GM12878 (cell line): ENCODE data around the gene TFCP2. TPM values are rescaled to one million over a fixed set of nuclear protein-coding genes. Genes with fewer than 3 reads are reported as not detected.

Source experiments
- ATAC-seq: fragments of 200-7000 bp; cut with Tn5 transposase; 3 replicates; pipeline ENCODE4 v1.9.1; 2020; ENCODE audit warnings: mild to moderate bottlenecking, moderate library complexity
- BruUV-seq: library from RNA; stranded (reverse); fragments of 400-500 nt; replicated peaks from 2 replicates; lab custom pipeline; 2021; lab: Mats Ljungman, UMichigan
- CTCF ChIA-PET: fragments of 300-600 bp; sonication (Branson Sonifier 250); formaldehyde crosslinking; extraction: SDS; loops from one replicate; lab custom pipeline; 2021; ENCODE audit warnings: inconsistent platforms; lab: Yijun Ruan, JAX
- POLR2A ChIA-PET: fragments of 350-600 bp; formaldehyde crosslinking; extraction: SDS; loops from one replicate; lab custom pipeline; 2021; ENCODE audit warnings: inconsistent platforms; lab: Charles Lee
- RAD21 ChIA-PET: fragments of 300-600 bp; sonication (Branson Sonifier 250); formaldehyde crosslinking; loops from one replicate; lab custom pipeline; 2023; ENCODE audit warnings: antibody characterized with exemption; ENCODE audit not compliant: unreplicated experiment; lab: Charles Lee
- SMC1A ChIA-PET: fragments of 300-600 bp; sonication (Branson Sonifier 250); formaldehyde crosslinking; loops from one replicate; lab custom pipeline; 2023; ENCODE audit not compliant: unreplicated experiment, uncharacterized antibody; lab: Charles Lee
- DNase-seq: peaks from one replicate; pipeline ENCODE4 v3.0.0-alpha.2; 2011; ENCODE audit warnings: low read depth, low spot score
- FAIRE-seq: peaks from 3 replicates; lab custom pipeline; 2011; peaks lifted over from hg19 to GRCh38; lab: Jason Lieb, UNC
- H2AFZ ChIP-seq: 2 replicates; pipeline ENCODE4 v1.6.0; 2011; ENCODE audit warnings: low read depth, low read length, control low read depth; ENCODE audit not compliant: control insufficient read depth
- H3K27ac ChIP-seq: 2 replicates; pipeline ENCODE4 v1.5.1; 2011; ENCODE audit warnings: control low read depth; ENCODE audit not compliant: control insufficient read depth, insufficient read depth
- H3K27me3 ChIP-seq, 2 experiments: replicated peaks in 1 of 2; 2 replicates each; pipeline versions ENCODE4 v1.6.0 to v1.6.1; 2011; ENCODE audit warnings: low read length in 1 of 2; ENCODE audit not compliant: control insufficient read depth in 2 of 2, insufficient read depth in 2 of 2
- H3K36me3 ChIP-seq, 2 experiments: 2 replicates each; pipeline ENCODE4 v1.5.1; 2011; ENCODE audit warnings: low read length in 1 of 2; ENCODE audit not compliant: control insufficient read depth in 2 of 2, insufficient read depth in 2 of 2
- H3K4me1 ChIP-seq: 2 replicates; pipeline ENCODE4 v1.6.1; 2011; ENCODE audit warnings: mild to moderate bottlenecking, low read length, moderate library complexity, mixed read lengths; ENCODE audit not compliant: control insufficient read depth, insufficient read depth
- H3K4me2 ChIP-seq: 2 replicates; pipeline ENCODE4 v1.6.0; 2011; ENCODE audit warnings: control low read depth; ENCODE audit not compliant: control insufficient read depth, insufficient read depth
- H3K4me3 ChIP-seq: fragments of 200-600 bp; sonication (generic); 2 replicates; pipeline ENCODE4 v1.5.1; 2016
- H3K79me2 ChIP-seq: 2 replicates; pipeline ENCODE4 v1.6.0; 2011; ENCODE audit warnings: low read length; ENCODE audit not compliant: control insufficient read depth, insufficient read depth
- H3K9ac ChIP-seq: 2 replicates; pipeline ENCODE4 v1.8.0; 2011; ENCODE audit warnings: low read length, control low read depth, mixed read lengths; ENCODE audit not compliant: control insufficient read depth, insufficient read depth
- H3K9me3 ChIP-seq: replicated peaks from 3 replicates; pipeline ENCODE4 v1.5.1; 2011; ENCODE audit warnings: mild to moderate bottlenecking, low read length; ENCODE audit not compliant: control insufficient read depth, insufficient read depth
- H4K20me1 ChIP-seq: 2 replicates; pipeline ENCODE4 v1.6.0; 2011; ENCODE audit not compliant: control insufficient read depth, insufficient read depth
- BCL11A ChIP-seq: IDR thresholded peaks from 2 replicates; pipeline ENCODE4 v1.6.1; 2011; ENCODE audit warnings: low read depth, low read length
- E2F4 ChIP-seq: IDR thresholded peaks from 2 replicates; pipeline ENCODE4 v1.6.1; 2012; ENCODE audit warnings: low read depth, low read length, improper control_type of control experiment
- HDAC6 ChIP-seq: fragments of 200-600 bp; sonication (generic); IDR thresholded peaks from one replicate; pipeline ENCODE4 v1.8.0; 2017; ENCODE audit warnings: antibody characterized with exemption; ENCODE audit not compliant: unreplicated experiment
- NR2C1 ChIP-seq: fragments of 450-650 bp; IDR thresholded peaks from 2 replicates; pipeline ENCODE4 v1.6.1; 2017; ENCODE audit warnings: antibody characterized with exemption, mild to moderate bottlenecking, moderate library complexity
- RAD21 ChIP-seq: IDR thresholded peaks from 2 replicates; pipeline ENCODE4 v1.6.1; 2011; ENCODE audit warnings: mild to moderate bottlenecking, low read depth, low read length, moderate library complexity; ENCODE audit not compliant: insufficient read depth
- SIX5 ChIP-seq: IDR thresholded peaks from 2 replicates; pipeline ENCODE4 v1.6.1; 2011; ENCODE audit warnings: mild to moderate bottlenecking, low read depth, low read length, moderate library complexity; ENCODE audit not compliant: severe bottlenecking
- SP1 ChIP-seq: IDR thresholded peaks from one replicate; pipeline ENCODE4 v1.6.1; 2011; ENCODE audit warnings: low read depth, low read length
- TAF1 ChIP-seq: IDR thresholded peaks from 2 replicates; pipeline ENCODE4 v1.6.1; 2011; ENCODE audit warnings: mild to moderate bottlenecking, low read depth, low read length, borderline replicate concordance
- TCF7 ChIP-seq: IDR thresholded peaks from 2 replicates; pipeline ENCODE4 v1.6.1; 2014; ENCODE audit warnings: antibody characterized with exemption, borderline replicate concordance
- ZNF217 ChIP-seq: fragments of 450-650 bp; IDR thresholded peaks from 2 replicates; pipeline ENCODE4 v1.6.1; 2017; ENCODE audit warnings: antibody characterized with exemption, mild to moderate bottlenecking
- ZNF622 ChIP-seq: fragments of 450-650 bp; IDR thresholded peaks from 2 replicates; pipeline ENCODE4 v1.6.1; 2017; ENCODE audit warnings: mild to moderate bottlenecking, inconsistent platforms
- WGBS: methylation state at CpG from one replicate; pipeline ENCODE4 v1.1.6; 2016; ENCODE audit warnings: low lambda C conversion rate; ENCODE audit not compliant: insufficient replicate concordance, insufficient coverage; ENCODE audit errors: missing lambda C conversion rate; 5-methylcytosine and 5-hydroxymethylcytosine counted together
- in situ Hi-C: fragments of 300-500 bp; cut with MboI; formaldehyde crosslinking; loops from 9 replicates; pipeline ENCODE4 v1.14.3; 2018; ENCODE audit warnings: mixed read lengths
- intact Hi-C: fragments of 100-400 bp; cut with micrococcal nuclease; formaldehyde crosslinking; loops from one replicate; pipeline ENCODE4 v1.14.2; 2022; ENCODE audit not compliant: unreplicated experiment
- polyA plus RNA-seq, 11 experiments: library from polyadenylated mRNA; depleted of rRNA in 4 of 11; unstranded in 6 of 11; stranded (reverse) in 5 of 11; fragments of >200 nt; fragmentation: Nextera tagmentation in 4 of 11; fragmentation: Illumina TruSeq in 1 of 11; extraction: Ambion mirVana in 4 of 11; extraction: Trizol in 1 of 11; gene quantifications; 1 replicate in 1 of 11; 2 replicates in 10 of 11; pipeline versions ENCODE4 v1.2.1 to v1.2.3, GENCODE V29; 2011 to 2016; ENCODE audit warnings: inconsistent platforms in 2 of 11, missing spikeins in 2 of 11, low read depth in 1 of 11
- total RNA-seq, 4 experiments: library from RNA; depleted of rRNA in 3 of 4; stranded (reverse); fragments of >200 nt in 3 of 4; fragmentation: Illumina TruSeq in 1 of 4; extraction: Trizol in 1 of 4; gene quantifications; 2 replicates each; pipeline versions ENCODE4 v1.2.1 to v1.2.3, GENCODE V29; 2013 to 2021
- TF ChIP-seq, protein P1 (sequence below): fragments of 450-650 bp; IDR thresholded peaks from 2 replicates; pipeline ENCODE4 v1.6.1; 2014; ENCODE audit warnings: mild to moderate bottlenecking
- TF ChIP-seq, protein P2 (sequence below): fragments of 450-650 bp; conservative IDR thresholded peaks from 2 replicates; pipeline ENCODE4 v1.6.1; 2017; ENCODE audit warnings: mild to moderate bottlenecking, moderate library complexity
- TF ChIP-seq, protein P3 (sequence below): fragments of 450-650 bp; IDR thresholded peaks from 2 replicates; pipeline ENCODE4 v1.6.1; 2017; ENCODE audit warnings: low read depth, mild to moderate bottlenecking, moderate library complexity
- TF ChIP-seq, protein P4 (sequence below): fragments of 150-350 bp; IDR thresholded peaks from 2 replicates; pipeline ENCODE4 v1.6.1; 2014; ENCODE audit warnings: mild to moderate bottlenecking, low read depth, low read length
- TF ChIP-seq, protein P5 (sequence below): IDR thresholded peaks from 2 replicates; pipeline ENCODE4 v1.6.1; 2012; ENCODE audit warnings: low read length, inconsistent platforms

TFCP2 gene
- total and polyA plus RNA-seq, 10 of the 15 experiments (the other 5 are each of a cell fraction or from before 2014, with no cell fraction given) = 5.8 to 29.7 (median 14.2) TPM

DNA sequence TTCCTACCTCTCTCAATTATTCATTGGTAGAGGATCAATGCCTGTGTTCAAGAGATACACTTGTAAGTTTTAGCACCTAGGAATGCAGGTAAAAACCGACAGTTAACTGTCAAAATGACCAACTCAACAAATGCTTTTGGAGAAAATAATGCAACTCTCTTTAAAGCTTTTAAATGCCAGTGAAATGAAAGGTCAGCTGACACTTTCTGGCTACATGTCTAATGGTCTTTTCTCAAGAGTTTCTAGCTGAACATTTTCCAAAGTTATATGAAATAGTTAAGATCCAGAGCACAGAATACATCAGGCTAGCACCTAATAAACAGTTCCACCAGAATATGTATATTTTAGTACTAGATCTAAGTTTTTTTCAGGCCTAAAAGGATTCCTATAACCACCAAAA, 91.5 kb downstream of the TFCP2 start (continued):
- TF ChIP-seq, protein P1, sequence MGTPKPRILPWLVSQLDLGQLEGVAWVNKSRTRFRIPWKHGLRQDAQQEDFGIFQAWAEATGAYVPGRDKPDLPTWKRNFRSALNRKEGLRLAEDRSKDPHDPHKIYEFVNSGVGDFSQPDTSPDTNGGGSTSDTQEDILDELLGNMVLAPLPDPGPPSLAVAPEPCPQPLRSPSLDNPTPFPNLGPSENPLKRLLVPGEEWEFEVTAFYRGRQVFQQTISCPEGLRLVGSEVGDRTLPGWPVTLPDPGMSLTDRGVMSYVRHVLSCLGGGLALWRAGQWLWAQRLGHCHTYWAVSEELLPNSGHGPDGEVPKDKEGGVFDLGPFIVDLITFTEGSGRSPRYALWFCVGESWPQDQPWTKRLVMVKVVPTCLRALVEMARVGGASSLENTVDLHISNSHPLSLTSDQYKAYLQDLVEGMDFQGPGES = no peak
- TF ChIP-seq SP1 (no peak), NR2C1 (no peak), ZNF217 (no peak), HDAC6 (no peak), TCF7 (no peak), E2F4 (no peak), SIX5 (no peak), RAD21 (no peak)
- TF ChIP-seq, all 136 proteins: peak for 0

DNA sequence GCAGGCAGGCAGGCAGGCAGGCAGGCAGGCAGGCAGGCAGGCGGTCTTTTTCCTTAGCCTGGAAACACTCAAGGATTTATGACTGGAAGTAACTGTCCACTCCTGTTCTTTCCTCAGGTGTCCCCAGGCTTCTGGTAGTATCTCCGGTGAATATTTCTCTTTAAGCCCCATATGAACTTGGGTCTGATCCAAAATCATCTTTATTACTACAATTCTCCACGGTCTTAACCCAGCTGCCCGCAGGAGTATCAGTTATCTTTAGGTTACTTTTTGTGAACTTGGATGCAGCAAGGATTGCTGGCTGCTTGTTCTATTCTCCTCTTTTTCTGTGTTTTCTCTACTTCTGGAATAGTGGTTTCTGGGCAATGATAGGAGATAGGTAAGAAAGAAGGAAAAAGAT, 92.8 kb downstream of the TFCP2 start:
- in situ Hi-C loops (no loop called here), intact Hi-C loops (no loop called here)
- Histone ChIP-seq H2AFZ (no peak overlapping the region), H3K9ac (no peak overlapping the region), H3K27ac (no peak overlapping the region), H4K20me1 (no peaks in the 10 kb centered on the region), H3K36me3 (no peaks in the 10 kb centered on the region), H3K4me3 (no peak overlapping the region), H3K4me1 (no peaks in the 10 kb centered on the region), H3K27me3 (no peaks in the 10 kb centered on the region), H3K79me2 (no peaks in the 10 kb centered on the region; the same call in 1 of the 2 replicates), H3K9me3 (no peaks in the 10 kb centered on the region), H3K4me2 (no peak overlapping the region)
- POLR2A ChIA-PET = interaction anchor here (0.6 to 0.7 kb wide), 4 partner anchors 85 to 1860 kb away, joined by 3 to 4 read pairs (median 3); partner anchors contain the start of gene POU6F1
- ATAC-seq = no peak
- SMC1A ChIA-PET = no interaction called here
- FAIRE-seq = no peak
- BruUV-seq = no TSS peak
- WGBS = 100% methylated on average over 4 of the region's 4 CpGs
- CTCF ChIA-PET = interaction anchor here (0.7 to 1.3 kb wide), 2 partner anchors 163 to 261 kb away, joined by 3 to 4 read pairs; no protein-coding TSS in a partner anchor
- RAD21 ChIA-PET = no interaction called here
- DNase-seq = no peak
- TF ChIP-seq, protein P2, sequence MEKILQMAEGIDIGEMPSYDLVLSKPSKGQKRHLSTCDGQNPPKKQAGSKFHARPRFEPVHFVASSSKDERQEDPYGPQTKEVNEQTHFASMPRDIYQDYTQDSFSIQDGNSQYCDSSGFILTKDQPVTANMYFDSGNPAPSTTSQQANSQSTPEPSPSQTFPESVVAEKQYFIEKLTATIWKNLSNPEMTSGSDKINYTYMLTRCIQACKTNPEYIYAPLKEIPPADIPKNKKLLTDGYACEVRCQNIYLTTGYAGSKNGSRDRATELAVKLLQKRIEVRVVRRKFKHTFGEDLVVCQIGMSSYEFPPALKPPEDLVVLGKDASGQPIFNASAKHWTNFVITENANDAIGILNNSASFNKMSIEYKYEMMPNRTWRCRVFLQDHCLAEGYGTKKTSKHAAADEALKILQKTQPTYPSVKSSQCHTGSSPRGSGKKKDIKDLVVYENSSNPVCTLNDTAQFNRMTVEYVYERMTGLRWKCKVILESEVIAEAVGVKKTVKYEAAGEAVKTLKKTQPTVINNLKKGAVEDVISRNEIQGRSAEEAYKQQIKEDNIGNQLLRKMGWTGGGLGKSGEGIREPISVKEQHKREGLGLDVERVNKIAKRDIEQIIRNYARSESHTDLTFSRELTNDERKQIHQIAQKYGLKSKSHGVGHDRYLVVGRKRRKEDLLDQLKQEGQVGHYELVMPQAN = no peak
- TF ChIP-seq, protein P3, sequence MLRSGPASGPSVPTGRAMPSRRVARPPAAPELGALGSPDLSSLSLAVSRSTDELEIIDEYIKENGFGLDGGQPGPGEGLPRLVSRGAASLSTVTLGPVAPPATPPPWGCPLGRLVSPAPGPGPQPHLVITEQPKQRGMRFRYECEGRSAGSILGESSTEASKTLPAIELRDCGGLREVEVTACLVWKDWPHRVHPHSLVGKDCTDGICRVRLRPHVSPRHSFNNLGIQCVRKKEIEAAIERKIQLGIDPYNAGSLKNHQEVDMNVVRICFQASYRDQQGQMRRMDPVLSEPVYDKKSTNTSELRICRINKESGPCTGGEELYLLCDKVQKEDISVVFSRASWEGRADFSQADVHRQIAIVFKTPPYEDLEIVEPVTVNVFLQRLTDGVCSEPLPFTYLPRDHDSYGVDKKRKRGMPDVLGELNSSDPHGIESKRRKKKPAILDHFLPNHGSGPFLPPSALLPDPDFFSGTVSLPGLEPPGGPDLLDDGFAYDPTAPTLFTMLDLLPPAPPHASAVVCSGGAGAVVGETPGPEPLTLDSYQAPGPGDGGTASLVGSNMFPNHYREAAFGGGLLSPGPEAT = no peak
- TF ChIP-seq ZNF622 (no peak), TAF1 (no peak), BCL11A (no peak)
- TF ChIP-seq, protein P4, sequence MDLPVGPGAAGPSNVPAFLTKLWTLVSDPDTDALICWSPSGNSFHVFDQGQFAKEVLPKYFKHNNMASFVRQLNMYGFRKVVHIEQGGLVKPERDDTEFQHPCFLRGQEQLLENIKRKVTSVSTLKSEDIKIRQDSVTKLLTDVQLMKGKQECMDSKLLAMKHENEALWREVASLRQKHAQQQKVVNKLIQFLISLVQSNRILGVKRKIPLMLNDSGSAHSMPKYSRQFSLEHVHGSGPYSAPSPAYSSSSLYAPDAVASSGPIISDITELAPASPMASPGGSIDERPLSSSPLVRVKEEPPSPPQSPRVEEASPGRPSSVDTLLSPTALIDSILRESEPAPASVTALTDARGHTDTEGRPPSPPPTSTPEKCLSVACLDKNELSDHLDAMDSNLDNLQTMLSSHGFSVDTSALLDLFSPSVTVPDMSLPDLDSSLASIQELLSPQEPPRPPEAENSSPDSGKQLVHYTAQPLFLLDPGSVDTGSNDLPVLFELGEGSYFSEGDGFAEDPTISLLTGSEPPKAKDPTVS = no peak
- TF ChIP-seq, protein P5, sequence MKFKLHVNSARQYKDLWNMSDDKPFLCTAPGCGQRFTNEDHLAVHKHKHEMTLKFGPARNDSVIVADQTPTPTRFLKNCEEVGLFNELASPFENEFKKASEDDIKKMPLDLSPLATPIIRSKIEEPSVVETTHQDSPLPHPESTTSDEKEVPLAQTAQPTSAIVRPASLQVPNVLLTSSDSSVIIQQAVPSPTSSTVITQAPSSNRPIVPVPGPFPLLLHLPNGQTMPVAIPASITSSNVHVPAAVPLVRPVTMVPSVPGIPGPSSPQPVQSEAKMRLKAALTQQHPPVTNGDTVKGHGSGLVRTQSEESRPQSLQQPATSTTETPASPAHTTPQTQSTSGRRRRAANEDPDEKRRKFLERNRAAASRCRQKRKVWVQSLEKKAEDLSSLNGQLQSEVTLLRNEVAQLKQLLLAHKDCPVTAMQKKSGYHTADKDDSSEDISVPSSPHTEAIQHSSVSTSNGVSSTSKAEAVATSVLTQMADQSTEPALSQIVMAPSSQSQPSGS = no peak
